Measurements from ENCODE around the gene GSTP1. TPM values are rescaled to one million over a fixed set of nuclear protein-coding genes. Genes with fewer than 3 reads are reported as not detected.
A peak's percentile ranks its signal among the peaks of the same experiment; 100 is the strongest.

GSTP1 gene
- total and polyA plus RNA-seq, 2 of the 8 experiments (the other 6 are each of a cell fraction or from before 2014, with no cell fraction given): 1,454 to 3,329 TPM

DNA sequence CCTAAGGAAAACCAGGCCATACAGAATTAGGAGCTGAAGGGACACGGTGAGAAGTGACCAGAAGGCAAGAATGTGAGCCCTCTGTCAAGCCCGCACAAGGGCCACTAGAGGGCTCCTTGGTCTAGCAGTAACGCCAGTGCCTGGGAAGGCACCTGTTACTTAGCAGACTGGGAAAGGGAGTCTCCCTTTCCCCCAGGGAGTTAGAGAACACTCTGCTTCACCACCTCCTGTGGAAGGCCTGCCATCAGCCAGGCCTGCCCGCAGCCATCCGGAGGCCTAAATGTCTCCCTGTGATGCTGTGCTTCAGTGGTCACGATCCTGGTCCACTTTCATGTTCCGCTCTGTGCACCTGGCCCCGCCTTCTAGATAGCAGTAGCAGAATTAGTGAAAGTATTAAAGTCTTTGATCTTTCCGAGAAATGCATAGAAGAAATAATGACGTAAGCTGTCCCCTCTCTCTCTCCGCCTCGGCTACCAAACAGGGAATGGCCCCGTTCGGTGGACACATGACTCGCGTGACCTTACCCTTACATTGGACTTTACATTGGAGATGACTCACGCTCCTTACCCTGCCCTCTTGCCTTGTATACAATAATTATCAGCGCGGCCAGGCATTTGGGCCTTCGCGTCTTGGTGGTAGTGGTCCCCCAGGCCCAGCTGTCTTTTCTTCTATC lies 10.7 kb upstream of the GSTP1 start (continued):
- TF ChIP-seq CHD7 (IDR thresholded peaks at IDR 0.05; ENCODE audit: insufficient replicate concordance, low read length) (no peak), CBX8 (IDR thresholded peaks at IDR 0.05; ENCODE audit: borderline replicate concordance, low read depth, low read length) (no peak), TEAD4 (IDR thresholded peaks at IDR 0.05; ENCODE audit: low read depth, low read length) (peak; percentile 70), YY1 (IDR thresholded peaks at IDR 0.05; ENCODE audit: low read depth, low read length) (peak; percentile 29; the same call in 1 of the 2 replicates), TAF7 (optimal IDR thresholded peaks at IDR 0.05; ENCODE audit: borderline replicate concordance, low read depth, low read length) (no peak), MAX (IDR thresholded peaks at IDR 0.05) (peak; percentile 7; the same call in 1 of the 2 replicates), CTBP2 (IDR thresholded peaks at IDR 0.05; ENCODE audit: borderline replicate concordance, insufficient read depth, insufficient read length, low read length) (no peak), HDAC6 (IDR thresholded peaks at IDR 0.05; ENCODE audit: low read depth, low read length) (no peak), NANOG (IDR thresholded peaks at IDR 0.05; ENCODE audit: insufficient read depth, low read depth, low read length, poor library complexity, severe bottlenecking) (no peak)
